Measurements from ENCODE around the gene CDH4. TPM values are rescaled to one million over a fixed set of nuclear protein-coding genes. Genes with fewer than 3 reads are reported as not detected.

The CDH4 gene
- total RNA-seq, 3 donors from 2014 or later (not counting 1 experiment from before 2014, with no cell fraction given): 0.18 TPM; not detected in 2

GRCh38 chr20:61908057-61909026, 656.3 kb downstream of the CDH4 start:
- Mint-ChIP-seq H3K4me3 (no peak overlapping the region), H3K27ac (no peak overlapping the region), H3K4me1 (peaks cover 15 to 24% of the 10 kb centered on the region in 2 donors), H3K27me3 (ENCODE audit: low read depth in 2 of 2) (peaks cover 0 to 4% of the 10 kb centered on the region in 2 donors), H3K36me3 (no peaks in the 10 kb centered on the region), H3K9me3 (peaks cover 0 to 4% of the 10 kb centered on the region in 2 donors)
- peaks cover 9% of the 10 kb centered on the region for H3K4me1 ChIP-seq (ENCODE audit: control insufficient read depth, insufficient read depth, low read length)
- no peak for TF ChIP-seq CTCF (IDR thresholded peaks at IDR 0.05)
- no peak for DNase-seq
- H3K4me3 ChIP-seq (ENCODE audit: low read length): no peak overlapping the region
- 86% methylated on average over 38 of the region's 38 CpGs for WGBS (ENCODE audit: insufficient coverage)
- H3K27me3 ChIP-seq (ENCODE audit: control insufficient read depth, insufficient read depth, low read length): no peaks in the 10 kb centered on the region
- no peak overlapping the region for H3K27ac ChIP-seq (ENCODE audit: low read length)
- H3K36me3 ChIP-seq (ENCODE audit: control insufficient read depth, insufficient read depth, low read length): no peaks in the 10 kb centered on the region
- no peak for ATAC-seq
- H3K9me3 ChIP-seq (ENCODE audit: control insufficient read depth, insufficient read depth, low read length): peaks cover 4% of the 10 kb centered on the region
- intact Hi-C loops (cut with micrococcal nuclease): no loop called here

DNA sequence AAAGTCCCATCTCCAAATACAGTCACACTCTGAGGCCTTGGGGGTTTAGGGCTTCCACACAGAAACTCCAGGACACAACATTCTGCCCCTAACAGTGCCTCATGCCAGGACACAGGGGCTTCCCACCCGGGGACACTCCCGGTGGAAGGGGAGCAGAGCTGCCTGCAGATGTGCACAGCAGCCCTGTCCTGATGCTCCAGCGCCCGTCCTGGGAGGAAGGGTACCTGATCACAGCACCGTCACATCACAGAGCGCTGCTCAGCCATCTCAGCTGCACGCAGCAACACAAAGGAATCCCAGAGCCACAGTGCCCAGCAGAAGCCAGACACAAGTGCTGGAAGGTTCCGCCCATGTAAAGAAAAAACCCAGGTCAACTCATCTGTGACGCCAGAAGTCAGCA, 657.0 kb downstream of the CDH4 start:
- no peak for TF ChIP-seq CTCF (IDR thresholded peaks at IDR 0.05)
- no peak for ATAC-seq
- intact Hi-C loops (cut with micrococcal nuclease): no loop called here
- no peak overlapping the region for H3K27ac ChIP-seq (ENCODE audit: low read length)
- DNase-seq: no peak
- peaks cover 16% of the 10 kb centered on the region for H3K4me1 ChIP-seq (ENCODE audit: control insufficient read depth, insufficient read depth, low read length)
- H3K4me3 ChIP-seq (ENCODE audit: low read length): no peak overlapping the region
- H3K36me3 Mint-ChIP-seq: no peaks in the 10 kb centered on the region
- H3K27ac Mint-ChIP-seq: no peak overlapping the region
- peaks cover 0 to 4% of the 10 kb centered on the region in 2 donors for H3K9me3 Mint-ChIP-seq
- no peak overlapping the region for H3K4me3 Mint-ChIP-seq
- H3K27me3 ChIP-seq (ENCODE audit: control insufficient read depth, insufficient read depth, low read length): no peaks in the 10 kb centered on the region
- no peaks in the 10 kb centered on the region for H3K36me3 ChIP-seq (ENCODE audit: control insufficient read depth, insufficient read depth, low read length)
- H3K4me1 Mint-ChIP-seq: peaks cover 15 to 31% of the 10 kb centered on the region in 2 donors
- H3K9me3 ChIP-seq (ENCODE audit: control insufficient read depth, insufficient read depth, low read length): peaks cover 4% of the 10 kb centered on the region
- H3K27me3 Mint-ChIP-seq (ENCODE audit: low read depth in 2 of 2): peaks cover under 1 to 4% of the 10 kb centered on the region in 2 donors
- 85% methylated on average over 9 of the region's 9 CpGs for WGBS (ENCODE audit: insufficient coverage)

- DNase-seq: no peak
- H3K4me3 Mint-ChIP-seq: no peak overlapping the region
- H3K27me3 ChIP-seq (ENCODE audit: control insufficient read depth, insufficient read depth, low read length): no peaks in the 10 kb centered on the region
- peaks cover 20 to 39% of the 10 kb centered on the region in 2 donors for H3K4me1 Mint-ChIP-seq
- peaks cover 8% of the 10 kb centered on the region in 2 donors for H3K27me3 Mint-ChIP-seq (ENCODE audit: low read depth in 2 of 2)
- H3K27ac ChIP-seq (ENCODE audit: low read length): no peak overlapping the region
- H3K4me1 ChIP-seq (ENCODE audit: control insufficient read depth, insufficient read depth, low read length): peaks cover 21% of the 10 kb centered on the region
- intact Hi-C loops (cut with micrococcal nuclease): no loop called here
- H3K36me3 ChIP-seq (ENCODE audit: control insufficient read depth, insufficient read depth, low read length): no peaks in the 10 kb centered on the region
- no peak for TF ChIP-seq CTCF (IDR thresholded peaks at IDR 0.05)
- H3K9me3 ChIP-seq (ENCODE audit: control insufficient read depth, insufficient read depth, low read length): peaks cover 4% of the 10 kb centered on the region
- H3K27ac Mint-ChIP-seq: no peak overlapping the region
- WGBS (ENCODE audit: insufficient coverage): 88% methylated on average over 14 of the region's 14 CpGs
- ATAC-seq: no peak
- H3K4me3 ChIP-seq (ENCODE audit: low read length): no peak overlapping the region
- H3K9me3 Mint-ChIP-seq: peaks cover 0 to 4% of the 10 kb centered on the region in 2 donors
- H3K36me3 Mint-ChIP-seq: no peaks in the 10 kb centered on the region
Measured at GRCh38 chr20:61909821-61910220, 657.8 kb downstream of the CDH4 start.
